Measurements from ENCODE around the gene ODF2.
A peak's percentile ranks its signal among the peaks of the same experiment; 100 is the strongest.
"Not testable (repeated sequence)": the region's sequence is repeated elsewhere in the genome, so short reads cannot be mapped to it uniquely, and the experiment has no call there.

Gene ODF2

DNA sequence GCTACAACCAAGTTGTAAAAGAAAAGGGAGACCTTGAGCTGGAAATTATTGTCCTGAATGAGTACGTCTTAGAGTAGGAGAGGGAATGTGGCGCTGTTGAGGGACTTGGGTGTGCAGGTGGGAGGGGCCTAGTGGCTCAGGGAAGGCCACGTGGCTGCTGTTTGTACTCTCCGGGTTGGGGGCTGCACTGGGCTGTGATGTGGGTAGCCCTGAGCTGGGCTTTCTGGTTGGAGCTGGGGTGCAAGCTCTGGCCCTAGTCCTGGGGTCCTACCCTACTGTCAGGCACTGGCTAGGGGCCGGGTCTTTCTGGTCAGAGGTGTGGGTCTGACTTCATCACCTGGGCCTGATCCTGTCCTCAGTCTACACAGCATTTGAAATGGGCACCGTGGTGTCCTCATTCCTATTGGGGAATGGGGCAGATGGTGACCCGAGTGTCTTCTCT lies 29.6 kb downstream of the ODF2 start:
- no peak for DNase-seq

DNA sequence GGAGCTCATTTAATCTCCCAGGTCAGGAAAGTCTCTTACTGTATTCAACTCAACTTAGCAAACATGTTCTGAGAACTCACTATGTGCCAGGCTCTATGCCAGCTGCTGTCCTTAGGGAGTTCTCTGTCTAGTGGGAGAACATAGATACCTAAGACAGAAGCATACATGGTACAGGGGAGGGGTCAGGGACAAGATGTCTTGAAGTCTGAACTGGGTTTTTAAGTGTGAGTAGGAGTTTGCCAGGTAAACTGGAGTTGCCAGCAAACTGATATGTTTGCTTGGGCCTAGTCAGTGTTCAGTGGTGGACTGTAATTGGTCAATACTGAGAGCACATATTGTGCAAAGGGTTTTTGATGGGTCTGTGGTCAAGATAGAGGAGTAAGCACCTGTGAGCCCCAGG lies 30.4 kb downstream of the ODF2 start:
- DNase-seq: no peak

DNA sequence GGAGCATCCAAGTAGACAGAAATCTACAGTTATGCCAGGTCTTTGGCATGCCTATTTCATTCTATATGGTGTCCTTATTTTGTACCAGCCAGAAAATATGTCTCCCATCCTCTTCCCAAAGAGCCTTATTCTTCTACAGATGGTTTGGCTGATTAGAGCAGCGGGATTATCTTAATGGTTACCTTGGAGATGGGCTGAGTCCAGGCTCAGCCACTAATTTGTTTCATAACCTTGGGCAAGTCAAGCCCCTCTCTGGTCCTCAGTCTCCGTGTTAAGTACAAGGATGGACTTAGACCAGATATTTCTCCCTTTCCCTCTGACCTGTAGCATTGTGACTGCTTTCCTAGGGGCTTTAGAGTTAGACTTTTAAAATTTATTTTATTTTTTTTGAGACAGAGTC lies 37.6 kb downstream of the ODF2 start:
- no peak for DNase-seq

DNA sequence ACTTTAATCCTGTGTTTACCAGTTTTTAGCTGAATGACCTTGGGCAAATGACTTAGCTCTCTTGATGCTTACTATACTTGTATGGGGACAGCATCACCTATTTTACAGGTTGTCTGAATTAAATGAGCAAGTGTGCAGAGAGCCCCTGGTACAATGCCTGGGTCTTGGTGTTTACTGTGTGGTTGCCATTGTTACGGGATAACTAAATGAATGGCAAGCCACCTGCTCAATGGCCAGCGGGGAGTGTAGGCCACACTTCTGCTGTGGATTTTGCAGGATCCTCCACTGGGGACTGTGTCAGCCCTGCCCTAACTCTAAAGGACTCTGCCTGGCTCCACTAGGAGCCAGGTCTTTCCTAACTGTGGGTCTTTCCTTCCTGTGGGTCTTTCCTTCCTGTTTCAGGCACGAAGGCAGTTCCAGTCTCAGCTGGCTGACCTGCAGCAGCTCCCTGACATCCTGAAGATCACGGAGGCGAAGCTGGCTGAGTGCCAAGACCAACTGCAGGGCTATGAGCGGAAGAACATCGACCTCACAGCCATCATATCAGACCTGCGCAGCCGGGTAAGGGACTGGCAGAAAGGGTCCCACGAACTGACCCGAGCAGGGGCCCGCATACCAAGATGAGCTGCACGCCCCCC lies 38.4 kb downstream of the ODF2 start:
- DNase-seq: peak; percentile 50

DNA sequence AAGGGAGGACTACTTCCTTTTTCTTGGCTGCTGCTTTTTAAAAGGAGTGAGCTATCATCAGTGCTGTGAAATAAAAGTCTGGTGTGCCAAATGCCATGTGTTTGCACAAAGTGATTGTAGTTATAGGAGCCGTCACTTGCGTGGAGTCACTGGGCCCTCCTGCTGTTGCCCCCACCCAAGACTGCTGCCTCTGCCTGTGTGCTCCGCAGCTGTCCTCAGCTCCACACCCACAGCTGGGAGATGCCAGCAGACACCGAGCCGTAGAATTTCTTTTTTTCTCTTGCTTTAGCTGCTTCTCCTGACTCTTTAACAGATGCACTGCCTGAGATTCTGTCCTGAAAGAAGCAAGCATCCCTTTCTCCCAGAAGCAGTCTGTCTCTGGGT lies 38.9 kb downstream of the ODF2 start:
- DNase-seq: no peak

DNA sequence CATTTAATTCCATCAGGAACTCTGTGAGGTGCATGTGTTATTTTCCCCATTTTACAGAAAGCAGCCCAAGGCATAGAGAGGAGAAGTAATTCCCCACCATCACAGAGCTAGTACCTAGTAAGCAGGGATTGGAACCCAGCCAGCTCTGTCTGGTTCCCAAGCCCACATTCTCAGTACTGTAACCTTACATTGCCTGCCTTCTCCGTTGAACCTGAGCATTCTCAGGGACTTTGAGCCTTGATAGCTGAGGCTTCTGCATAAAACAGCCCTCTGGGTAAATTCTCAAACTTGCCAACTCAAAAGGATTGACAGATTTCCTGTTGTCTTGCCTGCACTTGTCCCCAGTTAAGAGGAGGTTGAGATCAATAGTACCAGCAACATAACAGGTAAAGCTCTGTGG lies 39.5 kb downstream of the ODF2 start:
- DNase-seq: no peak

DNA sequence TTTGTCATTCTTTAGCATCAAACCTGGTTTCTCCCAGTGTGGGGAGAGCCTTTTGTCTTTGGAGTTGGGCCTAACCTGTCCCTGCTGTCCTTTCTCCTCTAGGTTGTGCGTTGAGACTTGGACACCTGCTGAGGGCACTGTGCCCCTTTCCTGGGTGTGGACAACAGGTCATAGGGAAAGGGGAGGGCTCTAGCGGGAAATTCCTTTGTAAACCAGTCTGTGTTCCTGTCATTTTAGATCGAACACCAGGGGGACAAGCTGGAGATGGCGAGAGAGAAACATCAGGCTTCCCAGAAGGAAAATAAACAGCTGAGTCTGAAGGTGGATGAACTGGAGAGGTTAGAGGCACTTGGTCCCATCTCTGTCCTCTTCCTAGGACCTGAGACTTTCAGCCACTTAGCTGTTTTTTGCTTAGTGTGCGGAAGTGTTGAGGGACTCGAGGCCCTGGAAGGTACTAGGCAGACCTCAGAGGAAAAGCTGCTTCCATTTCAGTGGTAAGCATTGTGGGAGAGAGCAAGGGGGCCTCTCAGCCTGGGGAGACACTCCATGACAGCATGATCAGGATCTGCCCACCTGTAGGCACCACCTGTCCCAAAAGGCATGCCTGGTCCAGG lies 40.1 kb downstream of the ODF2 start:
- DNase-seq: no peak

DNA sequence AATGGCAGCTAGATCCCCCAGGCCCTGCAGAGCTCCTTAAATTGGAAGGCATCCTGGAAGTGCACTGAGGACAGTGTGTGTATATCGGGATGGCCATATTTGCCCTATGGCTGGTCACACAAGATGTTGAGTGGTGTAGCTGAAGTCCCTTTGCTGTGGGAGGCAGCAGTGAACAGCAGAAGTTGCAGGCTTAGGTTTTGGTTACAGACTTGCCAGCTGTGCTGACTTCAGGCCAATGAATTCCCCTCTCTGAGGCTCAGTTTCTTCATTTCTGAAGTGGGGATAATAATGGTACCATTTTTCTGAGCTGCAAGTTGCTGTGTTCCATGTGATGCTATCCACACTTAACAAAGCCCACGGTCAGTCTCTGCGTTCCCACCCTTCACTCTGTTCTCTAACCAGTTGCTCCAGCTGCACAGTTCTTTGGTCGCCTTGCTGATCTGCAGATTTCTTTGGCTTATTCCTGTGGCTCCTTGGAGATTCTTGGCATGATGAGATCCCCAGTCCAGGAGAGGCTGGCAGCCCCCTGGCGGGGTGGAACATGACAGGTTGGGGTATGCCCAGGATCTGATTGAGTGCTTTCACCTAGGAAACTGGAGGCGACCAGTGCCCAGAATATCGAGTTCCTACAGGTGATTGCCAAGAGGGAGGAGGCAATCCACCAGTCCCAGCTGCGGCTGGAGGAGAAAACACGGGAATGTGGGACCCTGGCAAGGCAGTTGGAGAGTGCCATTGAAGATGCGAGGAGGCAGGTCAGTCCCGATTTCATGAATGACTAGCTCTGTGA lies 42.2 kb downstream of the ODF2 start:
- DNase-seq: no peak

DNA sequence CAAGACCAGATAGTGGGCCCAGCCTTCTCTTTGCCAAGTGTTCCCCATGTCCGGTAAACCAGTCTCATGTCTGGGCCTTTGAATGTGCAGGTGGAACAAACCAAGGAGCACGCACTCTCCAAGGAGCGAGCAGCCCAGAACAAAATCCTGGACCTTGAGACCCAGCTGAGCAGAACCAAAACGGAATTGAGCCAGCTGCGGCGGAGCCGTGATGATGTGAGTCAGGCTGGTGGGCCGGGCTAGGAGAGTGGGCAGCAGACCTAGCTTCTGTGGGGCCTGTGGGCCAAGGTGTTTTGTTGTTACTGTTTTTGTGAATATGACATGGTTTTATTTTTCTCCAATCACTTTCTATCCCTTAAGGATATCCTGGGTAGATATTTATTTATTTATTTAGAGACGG lies 43.1 kb downstream of the ODF2 start:
- no peak for DNase-seq

DNA sequence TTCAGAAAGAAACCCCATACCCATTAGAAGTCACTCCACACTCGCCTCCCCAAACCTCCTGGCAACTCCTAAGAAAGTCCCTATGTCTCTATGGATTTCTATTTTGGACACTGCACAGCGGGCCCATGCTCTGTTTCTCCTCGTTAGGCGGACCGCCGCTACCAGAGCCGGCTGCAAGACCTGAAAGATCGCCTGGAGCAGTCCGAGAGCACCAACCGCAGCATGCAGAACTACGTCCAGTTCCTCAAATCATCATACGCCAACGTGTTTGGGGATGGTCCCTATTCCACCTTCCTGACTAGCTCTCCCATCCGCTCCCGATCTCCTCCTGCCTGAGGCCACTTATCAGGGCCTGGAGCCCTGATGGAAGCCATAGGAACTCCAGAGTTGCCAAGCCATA lies 44.1 kb downstream of the ODF2 start:
- no peak for DNase-seq

DNA sequence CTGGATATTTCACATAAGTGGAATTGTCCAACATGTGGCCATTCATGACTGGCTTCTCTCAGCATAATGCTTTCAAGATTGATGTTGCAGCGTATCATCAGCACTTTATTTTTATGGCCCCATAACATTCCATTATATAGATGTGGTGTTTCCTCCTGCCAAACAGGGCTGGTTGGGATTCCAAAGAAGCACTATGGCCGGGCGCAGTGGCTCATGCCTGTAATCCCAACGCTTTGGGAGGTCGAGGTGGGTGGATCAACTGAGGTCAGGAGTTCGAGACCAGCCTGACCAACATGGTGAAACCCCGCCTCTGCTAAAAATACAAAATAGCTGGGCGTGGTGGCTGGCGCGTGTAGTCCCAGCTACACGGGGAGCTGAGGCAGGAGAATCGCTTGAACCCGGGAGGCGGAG lies 47.6 kb downstream of the ODF2 start:
- not testable (repeated sequence) for DNase-seq

DNA sequence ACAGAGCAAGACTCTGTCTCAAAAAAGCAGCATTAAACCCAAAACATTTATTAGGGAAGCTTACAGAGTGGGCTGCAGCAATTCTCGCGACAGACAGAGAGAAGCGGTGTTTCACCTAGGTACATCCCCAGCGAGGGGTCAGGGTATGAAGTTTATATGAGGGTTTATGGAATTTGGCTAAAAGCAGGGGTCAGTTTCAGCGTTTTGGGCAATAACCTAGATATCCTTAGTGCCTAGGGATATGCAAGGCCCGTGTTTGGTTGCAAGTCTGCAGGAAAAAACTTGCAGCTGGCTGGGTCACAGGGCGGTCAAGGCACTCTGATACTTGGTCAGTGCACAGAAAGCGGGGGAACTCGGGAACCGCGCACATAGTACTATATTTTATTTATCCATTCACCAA lies 48.1 kb downstream of the ODF2 start:
- peak; percentile 60 for DNase-seq

DNA sequence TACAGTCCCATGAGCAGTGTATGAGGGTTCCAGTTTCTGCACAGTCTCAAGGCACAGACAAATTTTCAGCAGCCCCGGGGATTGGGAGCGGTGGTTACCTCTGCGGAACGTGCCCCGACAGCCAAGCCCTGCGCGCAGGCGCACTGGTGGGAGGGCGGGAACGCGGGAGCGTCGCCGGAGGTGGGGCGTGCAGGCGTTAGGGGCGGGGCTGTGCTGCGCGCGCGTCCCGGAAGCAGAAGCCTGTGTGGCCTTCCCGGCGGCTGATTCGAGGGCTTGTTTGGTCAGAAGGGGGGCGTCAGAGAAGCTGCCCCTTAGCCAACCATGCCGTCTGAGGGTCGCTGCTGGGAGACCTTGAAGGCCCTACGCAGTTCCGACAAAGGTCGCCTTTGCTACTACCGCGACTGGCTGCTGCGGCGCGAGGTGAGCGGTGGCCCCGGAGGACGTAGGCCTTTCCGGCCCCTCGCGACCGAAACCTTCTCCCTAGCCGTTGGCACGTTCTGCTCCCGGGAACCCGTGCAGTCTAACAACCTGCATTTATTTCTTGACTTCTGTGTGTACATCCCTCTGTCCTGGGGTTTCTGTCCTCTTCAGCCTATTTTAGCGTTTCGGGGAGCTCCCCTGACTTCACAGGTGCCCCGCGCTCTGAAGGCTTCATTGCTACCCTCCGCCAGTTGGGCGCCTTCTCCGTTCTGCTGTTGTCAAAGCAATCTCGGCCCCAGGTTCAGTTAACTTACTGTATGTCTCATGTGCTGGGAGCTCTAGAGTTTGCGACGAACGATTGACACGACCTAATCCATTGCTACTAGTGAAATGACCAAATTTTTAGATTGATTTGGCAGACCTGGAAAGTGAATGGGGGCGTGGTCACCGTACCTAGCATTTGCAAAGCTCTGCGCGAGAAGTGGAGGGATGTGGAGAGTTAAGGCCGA lies 48.9 kb downstream of the ODF2 start, which contains the start of gene GLE1:
Gene GLE1 (plus strand): TSS at position 235 of the 929 bp plus-strand sequence. CDS start 87 bp downstream, at position 322.
- DNase-seq: peak; percentile 97

DNA sequence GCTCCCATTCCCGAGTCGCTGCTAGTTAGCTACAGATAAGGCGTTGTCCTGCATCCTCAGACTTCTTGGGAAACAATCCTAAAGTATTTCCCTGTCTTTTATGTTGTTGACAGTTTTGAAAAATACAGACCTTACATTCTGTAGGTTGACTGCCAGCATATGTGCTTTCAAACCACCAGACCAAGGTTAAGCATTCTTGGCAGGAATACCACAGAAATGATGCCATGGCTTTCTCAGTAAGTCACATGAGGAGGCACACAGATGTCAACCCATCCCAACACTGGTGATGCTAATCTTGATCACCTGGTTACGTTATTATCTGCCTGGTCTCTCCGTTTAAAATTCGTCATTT lies 49.6 kb downstream of the ODF2 start:
- no peak for DNase-seq

DNA sequence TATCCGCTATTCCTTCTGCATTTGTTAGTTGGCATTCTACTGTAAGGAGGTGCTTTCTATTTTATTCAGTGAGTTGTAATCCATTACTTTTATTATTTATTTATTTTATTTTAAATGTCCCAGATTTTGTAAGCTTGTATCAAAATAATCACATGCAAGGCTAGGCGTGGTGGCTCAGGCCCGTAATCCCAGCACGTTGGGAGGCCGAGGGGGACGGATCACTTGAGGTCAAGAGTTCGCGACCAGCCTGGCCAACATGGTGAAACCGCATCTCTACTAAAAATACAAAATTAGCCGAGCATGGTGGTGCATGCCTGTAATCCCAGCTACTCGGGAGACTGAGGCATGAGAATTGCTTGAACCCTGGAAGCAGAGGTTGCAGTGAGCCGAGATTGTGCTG lies 50.1 kb downstream of the ODF2 start:
- DNase-seq: not testable (repeated sequence)

DNA sequence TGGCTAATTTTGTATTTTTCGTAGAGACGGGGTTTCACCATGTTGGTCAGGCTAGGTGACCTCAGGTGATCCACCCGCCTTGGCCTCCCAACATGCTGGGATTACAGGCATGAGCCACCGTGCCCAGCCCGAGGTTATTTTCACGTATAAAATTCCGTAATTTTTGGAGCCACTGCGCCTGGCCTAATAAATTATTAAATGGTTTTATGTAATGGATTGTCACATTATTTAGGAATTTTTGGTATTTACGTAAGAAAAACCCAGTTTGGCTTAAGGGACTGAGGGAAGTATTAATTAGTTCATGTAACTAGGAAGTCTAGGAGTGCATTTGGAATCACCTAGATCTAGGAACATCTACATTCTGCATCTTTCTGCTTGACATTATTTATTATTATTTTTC lies 57.0 kb downstream of the ODF2 start:
- DNase-seq: no peak

DNA sequence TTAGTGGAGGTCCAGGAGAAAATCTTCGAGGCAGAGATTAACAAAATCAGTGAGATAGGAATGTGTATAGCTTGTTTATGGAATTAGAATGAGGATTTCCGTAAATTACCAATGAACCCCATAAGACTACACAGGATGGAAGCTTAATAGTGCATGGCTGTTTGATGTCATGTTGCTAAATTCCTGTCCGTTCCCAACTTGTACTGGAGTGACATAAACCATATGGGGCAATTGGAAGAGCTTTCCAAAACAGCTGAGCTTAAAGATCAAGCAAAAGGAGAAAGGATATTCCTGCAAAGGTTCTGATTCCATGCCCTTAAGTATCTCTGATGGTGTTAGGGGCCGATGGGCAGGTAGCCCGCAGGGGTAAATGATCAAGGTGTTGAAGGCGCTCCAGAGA lies 66.2 kb downstream of the ODF2 start:
- DNase-seq: no peak

DNA sequence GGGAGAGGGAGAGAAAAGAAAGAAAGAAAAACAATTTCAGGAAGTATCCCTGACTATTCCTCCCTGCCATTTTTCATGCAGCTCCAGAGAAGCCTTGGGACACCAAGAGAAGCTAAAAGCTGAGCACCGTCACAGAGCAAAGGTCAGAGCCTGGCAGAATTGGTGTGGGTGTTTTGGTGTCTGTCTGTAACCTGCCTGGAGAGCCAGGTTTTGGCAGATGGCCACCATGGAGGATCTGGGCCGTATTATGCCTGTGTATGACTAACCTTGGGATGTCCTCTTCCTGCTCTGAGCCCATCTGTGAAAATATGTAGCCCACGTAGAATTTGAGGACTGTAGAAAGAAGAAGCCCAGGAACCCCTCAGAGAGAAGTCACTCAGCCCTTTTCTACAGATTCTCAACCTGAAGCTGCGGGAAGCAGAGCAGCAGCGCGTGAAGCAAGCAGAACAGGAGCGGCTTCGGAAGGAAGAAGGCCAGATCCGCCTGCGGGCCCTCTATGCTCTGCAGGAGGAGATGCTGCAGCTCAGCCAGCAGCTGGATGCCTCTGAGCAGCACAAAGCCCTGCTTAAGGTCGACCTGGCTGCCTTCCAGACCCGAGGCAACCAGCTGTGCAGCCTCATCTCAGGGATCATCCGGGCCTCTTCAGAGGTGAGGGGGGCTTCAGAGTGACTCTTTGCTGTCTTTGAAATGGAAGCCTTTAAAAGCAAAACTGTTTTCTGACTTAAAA lies 67.6 kb downstream of the ODF2 start:
- DNase-seq: peak; percentile 64

DNA sequence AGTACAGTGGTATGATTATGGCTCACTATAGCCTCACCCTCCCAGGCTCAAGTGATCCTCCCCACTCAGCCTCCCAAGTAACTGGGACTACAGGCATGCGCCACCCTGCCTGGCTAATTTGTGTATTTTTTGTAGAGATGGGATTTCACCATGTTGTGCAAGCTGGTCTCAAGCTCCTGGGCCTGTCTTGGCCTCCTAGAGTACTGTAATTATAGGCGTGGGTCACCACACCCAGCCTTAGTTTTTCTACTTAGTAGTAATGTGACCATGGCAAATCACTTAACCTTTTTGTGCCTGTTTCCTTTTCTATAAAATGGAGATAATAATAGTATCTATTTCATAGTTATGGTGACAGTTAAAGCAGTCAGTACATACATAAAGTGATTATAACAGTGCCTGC lies 70.9 kb downstream of the ODF2 start:
- peak; percentile 58 for DNase-seq

DNA sequence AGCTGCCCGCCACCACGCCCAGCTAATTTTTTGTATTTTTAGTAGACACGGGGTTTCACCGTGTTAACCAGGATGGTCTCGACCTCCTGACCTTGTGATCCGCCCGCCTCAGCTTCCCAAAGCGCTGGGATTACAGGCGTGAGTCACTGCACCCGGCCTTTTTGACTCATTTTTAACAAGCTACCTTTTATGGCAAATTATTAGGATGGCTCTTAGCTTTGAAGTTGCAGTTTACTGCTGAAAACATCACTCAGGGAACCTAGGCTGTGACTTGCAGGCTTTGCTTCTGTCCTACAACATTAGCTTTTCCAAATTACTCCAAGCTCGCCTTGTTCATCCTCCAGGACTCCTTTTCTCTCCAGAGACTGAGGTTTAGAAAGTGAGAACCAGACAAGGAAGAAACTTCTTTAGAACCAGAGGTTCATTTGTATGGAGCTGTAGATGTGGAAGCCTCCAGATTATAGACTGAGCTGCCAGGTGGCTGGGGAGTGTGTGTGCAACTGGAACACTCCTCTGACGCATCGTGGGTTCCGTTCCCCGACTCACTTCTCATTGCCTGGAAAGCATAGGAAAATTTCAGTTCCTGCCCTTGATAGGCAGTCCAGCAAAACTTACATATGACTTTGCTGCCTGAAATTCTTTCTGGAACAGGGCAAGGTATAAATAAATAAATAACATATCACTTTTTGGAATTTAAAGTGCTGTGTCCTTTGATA lies 72.8 kb downstream of the ODF2 start:
- DNase-seq: no peak

DNA sequence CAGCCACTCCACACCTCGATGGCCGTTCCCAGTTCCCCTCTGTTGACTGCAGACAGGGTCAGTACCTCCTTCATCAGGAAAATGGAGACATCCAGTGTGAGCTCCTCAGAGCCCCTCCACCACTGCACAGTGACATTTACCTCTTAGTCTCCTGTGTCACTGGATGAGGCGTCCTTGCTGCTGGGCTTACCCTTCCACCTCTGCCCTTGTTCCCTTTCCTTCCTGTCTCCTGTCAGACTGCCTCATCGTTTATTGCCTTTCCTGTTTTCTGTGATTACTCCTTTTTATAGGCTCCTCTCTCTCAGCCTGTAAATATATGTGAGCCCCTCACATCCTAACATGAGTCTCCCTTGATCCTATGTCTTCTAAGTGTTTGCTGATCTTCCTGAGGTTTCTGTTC lies 73.4 kb downstream of the ODF2 start:
- no peak for DNase-seq

DNA sequence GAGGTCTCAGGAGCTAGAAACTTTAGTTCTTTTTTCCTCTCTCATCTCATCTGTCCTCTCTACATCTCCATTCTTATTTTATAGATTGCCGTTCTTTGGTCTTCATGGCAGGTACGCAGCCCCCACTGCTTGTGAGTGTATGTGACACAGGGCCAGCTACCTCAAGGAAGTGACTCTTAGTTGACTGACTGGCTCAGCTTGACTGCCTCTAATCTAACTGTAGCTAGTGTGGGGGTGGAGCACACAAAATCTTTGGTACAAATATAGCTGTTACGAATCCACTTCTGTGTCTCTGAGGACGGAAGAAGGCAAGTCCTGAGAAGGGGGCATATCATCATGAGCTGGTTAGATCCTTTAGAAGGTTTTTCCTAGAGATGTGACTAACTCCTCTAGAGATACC lies 76.8 kb downstream of the ODF2 start:
- DNase-seq: no peak
